Fibroblast of peridontal ligament (primary cell): ENCODE results near the gene CD40.
"Not testable (repeated sequence)": the region's sequence is repeated elsewhere in the genome, so short reads cannot be mapped to it uniquely, and the experiment has no call there.

Experiments used
- DNase-seq: peaks from one replicate; pipeline ENCODE4 v3.0.0-alpha.2; 2010; ENCODE audit errors: extremely low read depth

The CD40 gene

GRCh38 chr20:46093531-46093930, 24.6 kb upstream of the CD40 start:
- DNase-seq, result no peak

DNA sequence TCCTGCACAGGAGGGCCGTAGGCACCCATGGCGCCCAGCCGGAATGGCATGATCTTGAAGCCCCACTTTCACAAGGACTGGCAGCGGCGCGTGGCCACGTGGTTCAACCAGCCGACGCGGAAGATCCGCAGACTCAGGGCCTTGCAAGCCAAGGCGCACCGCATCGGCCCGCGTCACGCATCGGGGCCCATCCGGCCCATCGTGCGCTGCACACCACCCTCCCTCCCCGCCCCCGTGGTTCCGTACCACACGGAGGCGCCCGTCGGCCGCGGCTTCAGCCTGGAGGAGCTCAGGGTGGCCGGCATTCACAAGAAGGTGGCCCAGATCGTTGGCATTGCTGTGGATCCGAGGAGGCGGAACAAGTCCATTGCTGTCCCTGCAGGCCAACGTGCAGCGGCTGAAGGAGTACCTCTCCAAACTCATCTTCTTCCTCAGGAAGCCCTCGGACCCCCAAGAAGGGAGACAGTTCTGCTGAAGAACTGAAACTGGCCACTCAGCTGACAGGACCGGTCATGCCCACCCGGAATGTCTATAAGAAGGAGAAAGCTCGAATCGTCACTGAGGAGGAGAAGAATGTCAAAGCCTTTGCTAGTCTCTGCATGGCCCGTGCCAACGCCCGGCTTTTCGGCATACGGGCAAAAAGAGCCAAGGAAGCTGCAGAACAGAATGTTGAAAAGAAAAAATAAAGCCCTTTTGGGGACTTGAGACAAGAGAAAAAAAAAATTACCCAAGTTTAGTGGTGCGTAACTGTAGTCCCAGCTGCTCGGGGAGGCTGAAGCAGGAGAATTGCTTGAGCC, 18.4 kb upstream of the CD40 start:
- DNase-seq, result no peak

DNA sequence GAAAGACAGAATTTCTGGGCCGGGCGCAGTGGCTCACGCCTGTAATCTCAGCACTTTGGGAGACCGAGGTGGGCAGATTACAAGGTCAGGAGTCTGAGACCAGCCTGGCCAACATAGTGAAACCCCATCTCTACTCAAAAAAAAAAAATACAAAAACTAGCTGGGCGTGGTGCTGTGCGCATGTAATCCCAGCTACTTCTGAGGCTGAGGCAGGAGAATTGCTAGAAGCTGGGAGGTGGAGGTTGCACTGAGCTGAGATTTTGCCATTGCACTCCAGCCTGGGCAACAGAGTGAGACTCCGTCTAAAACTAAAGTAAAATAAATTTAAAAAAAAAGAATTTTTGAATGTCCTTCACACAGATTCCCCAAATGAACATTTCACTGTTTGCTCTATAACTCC, 17.7 kb upstream of the CD40 start:
- not testable (repeated sequence) for DNase-seq

DNA sequence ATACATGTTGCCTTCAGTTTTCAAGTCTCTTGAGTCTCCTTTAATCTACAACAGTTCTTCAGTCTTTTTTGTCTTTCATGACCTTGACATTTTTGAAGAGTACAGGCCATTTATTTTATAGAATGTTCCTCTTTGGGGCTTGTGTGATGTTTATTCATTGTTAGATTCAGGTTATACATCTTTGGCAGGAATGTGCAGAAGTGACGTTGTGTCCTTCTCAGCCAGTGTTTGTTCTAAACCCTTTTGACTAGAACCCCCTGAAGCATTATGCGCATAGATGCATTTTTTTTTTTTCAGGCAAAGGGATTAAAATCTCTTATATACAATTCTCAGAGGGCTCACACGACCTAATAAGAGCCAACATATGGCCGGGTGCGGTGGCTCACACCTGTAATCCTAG, 17.1 kb upstream of the CD40 start:
- DNase-seq, result no peak

DNA sequence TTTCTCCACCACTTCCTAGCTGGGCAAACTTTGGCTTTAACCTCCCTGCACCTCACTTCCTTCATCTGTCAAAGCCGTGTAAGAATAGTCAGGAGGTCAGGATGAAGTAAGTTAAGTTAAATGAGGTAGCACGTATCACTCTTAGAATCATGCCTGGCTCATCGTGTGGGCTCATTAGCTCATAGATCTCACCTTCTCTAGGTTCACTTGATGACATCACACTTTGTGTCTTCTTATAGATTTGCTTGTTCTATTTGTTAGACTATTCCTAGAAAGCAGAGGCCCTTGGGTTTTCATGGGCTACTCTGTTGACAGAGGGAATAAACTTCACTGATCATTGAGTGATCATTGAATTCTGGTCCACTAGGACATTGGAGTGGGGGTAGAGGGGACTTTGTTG, 16.2 kb upstream of the CD40 start:
- DNase-seq, result no peak

- DNase-seq, result no peak
Observed at GRCh38 chr20:46102940-46103339, 15.2 kb upstream of the CD40 start.

GRCh38 chr20:46104262-46104661, 13.9 kb upstream of the CD40 start:
- no peak for DNase-seq

DNA sequence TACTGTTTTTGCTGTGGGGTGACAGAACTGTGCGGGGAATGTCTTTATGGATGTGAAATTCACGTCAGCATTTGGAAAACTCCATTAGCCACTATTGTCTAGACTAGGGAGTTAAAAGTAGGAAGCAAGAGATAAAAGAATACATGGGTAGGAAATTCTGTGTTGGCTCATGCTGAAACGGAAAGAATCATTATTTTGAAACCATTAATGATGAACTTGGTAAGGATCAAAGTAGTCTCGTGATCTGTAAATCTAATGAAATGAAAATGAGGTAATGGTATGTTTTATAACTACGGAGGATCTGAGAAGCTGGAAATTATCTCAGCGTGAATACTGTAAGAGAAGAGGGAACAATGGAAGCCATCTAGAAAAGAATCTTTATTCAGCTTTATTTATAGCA, 11.1 kb upstream of the CD40 start:
- no peak for DNase-seq

DNA sequence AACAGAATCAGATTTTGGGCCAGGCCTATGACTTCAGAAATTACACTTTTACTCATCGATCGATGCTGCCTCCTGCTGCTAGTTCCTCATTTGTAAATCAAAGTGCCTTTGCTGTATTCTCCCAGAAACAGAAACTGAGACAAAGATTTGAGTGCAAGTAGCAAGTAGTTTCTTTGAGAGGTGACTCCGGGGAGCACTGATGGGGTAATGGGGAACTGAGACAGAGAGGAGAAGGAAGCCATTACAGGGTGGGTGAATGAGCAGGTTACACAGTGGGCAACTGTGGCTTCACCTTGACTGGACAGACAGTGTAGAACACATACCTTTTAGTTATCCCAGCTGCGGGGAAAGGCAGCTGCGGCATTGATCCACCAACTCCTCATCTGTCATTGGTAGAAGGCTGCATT, 9.7 kb upstream of the CD40 start:
- DNase-seq, result no peak

- DNase-seq, result no peak
Observed at GRCh38 chr20:46108976-46109375, 9.1 kb upstream of the CD40 start.

DNA sequence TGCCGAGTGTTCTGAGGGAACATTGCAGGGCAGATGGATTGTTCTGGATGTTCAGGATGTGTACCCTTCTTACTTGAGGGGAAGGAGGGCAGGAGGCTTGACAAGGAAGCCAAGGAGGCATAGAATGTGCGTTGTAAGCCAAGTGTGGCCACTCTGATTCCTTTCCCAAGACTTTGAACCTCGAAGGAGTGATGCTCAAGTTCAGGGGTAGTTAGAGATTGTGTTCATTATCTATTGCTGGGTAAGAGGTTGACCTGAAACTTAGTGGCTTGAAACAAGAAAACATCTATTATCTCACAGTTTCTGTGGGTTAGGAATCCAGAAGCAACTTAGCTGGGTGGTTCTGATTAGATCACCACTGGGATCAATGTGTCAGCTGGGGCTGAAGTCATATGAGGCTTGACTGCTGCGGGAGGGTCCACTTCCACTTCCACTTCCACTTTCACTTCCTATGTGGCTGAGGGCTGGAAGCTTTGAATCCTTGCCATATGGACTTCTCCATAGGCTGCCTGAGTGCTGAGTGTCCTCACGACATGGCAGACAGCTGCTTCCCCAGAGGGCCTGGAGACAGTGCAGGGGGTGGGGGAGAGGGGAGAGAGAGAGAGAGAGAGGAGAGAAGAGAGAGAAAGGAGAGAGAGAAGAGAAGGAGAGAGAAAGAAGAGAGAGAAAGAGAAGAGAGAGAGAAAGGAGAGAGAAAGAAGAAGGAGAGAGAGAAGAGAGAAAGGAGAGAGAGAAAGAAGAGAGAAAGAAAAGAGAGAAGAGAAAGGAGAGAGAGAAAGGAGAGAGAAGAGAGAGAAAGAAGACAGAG, 6.9 kb upstream of the CD40 start:
- peak; percentile 39 for DNase-seq

GRCh38 chr20:46111836-46112212, 6.3 kb upstream of the CD40 start:
- no peak for DNase-seq

DNA sequence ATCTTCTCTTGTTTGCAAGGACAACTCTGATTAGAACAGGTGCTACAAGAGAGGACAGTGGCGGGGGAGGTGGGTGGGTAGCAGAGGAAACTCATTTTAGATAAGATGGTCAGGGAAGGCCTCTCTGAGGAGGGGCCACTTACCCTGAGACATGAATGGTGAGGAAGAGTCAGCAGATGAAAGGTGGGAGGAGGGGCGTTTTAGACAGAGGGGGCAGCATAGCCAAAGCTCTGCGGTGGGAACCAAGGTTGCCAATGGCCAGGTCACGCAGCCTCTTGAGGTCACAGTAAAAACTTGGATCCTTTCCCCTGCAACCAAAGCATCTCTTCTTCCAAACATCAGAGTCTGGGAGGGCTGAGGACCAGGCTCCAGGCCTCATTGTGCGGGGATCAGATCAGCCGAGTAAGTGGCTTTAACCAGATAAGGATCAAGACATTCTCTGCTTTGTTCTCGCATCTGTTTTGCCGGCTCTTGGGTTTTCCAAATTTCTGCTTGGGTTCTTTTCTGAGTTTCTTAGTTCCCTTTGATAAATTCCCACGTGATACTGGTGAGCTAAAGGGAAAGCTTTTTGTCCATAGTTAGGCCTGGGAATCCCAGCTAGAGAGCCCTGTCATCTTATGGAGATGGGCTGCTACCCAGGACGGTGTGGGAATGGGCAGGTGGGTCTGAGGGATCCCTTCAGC, 5.5 kb upstream of the CD40 start:
- DNase-seq, result no peak

DNA sequence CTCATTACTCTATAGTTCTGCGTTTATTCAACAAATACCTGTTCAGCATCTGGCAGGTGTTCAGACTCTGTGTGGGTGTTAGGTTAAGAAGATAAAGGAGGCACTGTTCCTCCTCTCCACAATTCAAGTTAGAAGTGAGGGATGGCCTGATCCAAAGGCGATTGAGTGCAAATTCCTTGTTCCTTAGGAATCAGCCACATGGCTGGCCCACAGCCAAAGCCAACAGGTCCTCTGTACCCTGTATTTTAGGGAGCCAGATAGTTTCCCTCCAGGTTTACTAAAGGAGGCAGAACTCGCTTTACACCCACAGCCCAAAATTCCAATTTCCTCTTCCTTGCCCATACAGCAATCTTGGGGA, 5.0 kb upstream of the CD40 start:
- DNase-seq, result no peak

GRCh38 chr20:46114449-46114848, 3.7 kb upstream of the CD40 start:
- no peak for DNase-seq

DNA sequence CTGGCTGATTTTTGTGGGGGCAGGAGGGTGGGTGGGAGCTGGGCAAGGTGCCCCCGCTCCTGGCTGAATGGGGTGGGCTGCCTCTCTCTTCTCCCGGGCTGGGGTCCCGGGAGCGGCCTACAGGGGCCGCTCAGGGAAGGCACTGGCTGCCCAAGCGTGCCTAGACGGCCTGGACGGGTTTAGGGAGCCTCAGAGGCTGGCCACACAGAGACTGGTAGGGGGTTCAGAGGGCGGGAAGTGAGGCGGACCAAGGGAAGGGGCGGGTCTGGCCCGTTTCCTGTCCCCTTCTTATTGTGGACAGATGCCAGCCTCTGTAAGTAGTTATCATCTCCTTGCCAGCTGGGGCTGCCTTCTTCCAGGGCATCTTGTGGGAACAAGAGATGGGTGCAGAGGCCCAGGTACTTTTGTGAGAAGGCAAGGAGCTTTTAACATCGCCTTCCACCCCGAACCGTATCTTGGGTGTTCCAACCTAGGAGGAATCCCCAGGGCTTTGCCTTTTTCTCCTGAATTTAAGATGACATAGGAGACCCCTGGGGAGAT, 437 bp downstream of the CD40 start:
- DNase-seq, result peak; percentile 12

DNA sequence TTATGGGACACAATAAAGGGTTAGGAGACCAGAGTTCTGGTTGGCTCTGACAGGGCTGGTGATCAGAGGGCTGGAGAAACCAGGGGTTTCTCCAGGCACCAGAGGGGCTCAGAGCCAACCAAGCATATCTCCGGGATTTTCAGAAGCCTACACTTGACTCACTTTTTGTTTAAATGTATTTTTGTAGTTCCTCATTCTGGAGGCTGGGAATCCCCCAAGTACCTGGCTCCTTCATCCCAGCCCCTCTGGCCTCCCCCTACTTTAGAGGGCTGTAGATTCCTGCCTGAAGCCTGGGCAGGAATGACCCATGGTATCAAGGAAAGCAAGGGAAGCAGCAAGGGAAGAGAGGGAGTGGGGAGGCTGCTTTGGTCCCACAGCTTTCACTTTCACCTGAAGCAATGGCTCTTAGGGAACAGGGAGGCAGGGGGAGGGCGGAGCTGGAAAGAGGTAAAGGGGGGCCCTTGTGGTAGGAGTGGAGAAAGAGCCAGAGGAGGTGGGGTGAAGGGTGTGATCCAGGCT, 973 bp downstream of the CD40 start:
- no peak for DNase-seq

- DNase-seq, result no peak
Observed at GRCh38 chr20:46119547-46119946, 1.4 kb downstream of the CD40 start.

GRCh38 chr20:46120136-46120535, 2.0 kb downstream of the CD40 start:
- DNase-seq, result no peak

DNA sequence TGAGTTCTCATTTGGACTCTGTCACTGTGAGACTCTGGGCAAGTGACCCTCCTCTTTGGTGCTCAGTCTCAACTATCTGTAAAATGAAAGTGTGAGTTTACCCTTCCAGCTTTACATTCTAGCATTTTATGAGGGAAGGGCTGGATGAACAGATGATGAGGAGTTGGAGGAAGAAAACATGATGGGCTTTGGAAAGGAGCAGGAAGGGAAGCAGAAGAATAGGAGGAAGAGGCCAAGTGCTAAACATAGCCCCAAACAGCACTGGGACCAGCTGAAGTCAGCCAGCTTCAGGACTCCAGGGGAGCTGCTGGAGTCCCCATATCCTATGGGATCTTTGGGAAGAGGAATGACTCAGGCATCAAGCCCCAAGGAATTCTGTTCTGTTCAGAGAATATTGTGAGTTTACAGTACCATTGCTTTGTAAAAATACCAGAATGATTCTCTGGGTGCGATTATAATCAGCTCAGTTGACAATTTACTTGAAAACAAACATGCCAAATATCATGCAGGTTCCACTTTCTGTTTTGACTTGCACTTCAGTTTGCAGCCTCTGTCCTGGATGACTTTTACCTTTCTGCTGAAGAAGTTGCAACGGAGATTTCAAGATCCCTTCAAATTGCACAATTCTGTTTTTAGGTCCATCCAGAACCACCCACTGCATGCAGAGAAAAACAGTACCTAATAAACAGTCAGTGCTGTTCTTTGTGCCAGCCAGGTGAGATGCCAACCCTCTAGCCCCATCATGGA, 3.2 kb downstream of the CD40 start:
- DNase-seq, result peak; percentile 11

DNA sequence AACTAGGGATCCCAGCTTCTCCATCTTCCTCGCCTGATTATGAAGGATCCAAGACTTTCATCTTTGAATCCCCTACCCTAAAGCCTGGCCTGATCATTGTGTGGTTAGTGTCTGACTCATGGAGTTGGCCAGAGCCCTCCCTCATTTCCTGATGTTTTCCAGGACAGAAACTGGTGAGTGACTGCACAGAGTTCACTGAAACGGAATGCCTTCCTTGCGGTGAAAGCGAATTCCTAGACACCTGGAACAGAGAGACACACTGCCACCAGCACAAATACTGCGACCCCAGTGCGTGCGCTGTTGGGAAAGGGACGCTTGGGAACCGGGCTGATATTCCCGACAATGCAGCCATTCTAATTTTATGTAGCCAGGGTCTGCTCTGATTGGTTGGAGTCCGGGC, 4.0 kb downstream of the CD40 start:
- peak; percentile 57 for DNase-seq
